Skeletal muscle tissue (tissue), 5 donors: ENCODE measurements around the gene IFNE. TPM values are rescaled to one million over a fixed set of nuclear protein-coding genes. Genes with fewer than 3 reads are reported as not detected.
A peak's percentile ranks its signal among the peaks of the same experiment; 100 is the strongest.

Experiments used
- H3K27ac ChIP-seq: one replicate; pipeline ENCODE4 v1.7.0; 2013; ENCODE audit warnings: mild to moderate bottlenecking, low read depth, low read length, inconsistent platforms
- H3K27me3 ChIP-seq, 3 donors: one replicate each; pipeline ENCODE4 v1.7.0; 2013; ENCODE audit warnings: low read length in 3 of 3; ENCODE audit not compliant: control insufficient read depth in 3 of 3, insufficient read depth in 3 of 3
- H3K36me3 ChIP-seq, 3 donors: one replicate each; pipeline ENCODE4 v1.7.0; 2013; ENCODE audit warnings: low read length in 3 of 3; ENCODE audit not compliant: control insufficient read depth in 3 of 3, insufficient read depth in 3 of 3
- H3K4me1 ChIP-seq, 3 donors: one replicate each; pipeline ENCODE4 v1.7.0; 2013; ENCODE audit warnings: low read length in 3 of 3, mild to moderate bottlenecking in 3 of 3; ENCODE audit not compliant: control insufficient read depth in 3 of 3, insufficient read depth in 3 of 3
- H3K4me3 ChIP-seq, 3 donors: one replicate each; pipeline ENCODE4 v1.7.0; 2013; ENCODE audit warnings: low read length in 3 of 3
- H3K9ac ChIP-seq, 3 donors: one replicate each; pipeline ENCODE4 v1.7.0; 2013; ENCODE audit warnings: low read length in 3 of 3, mild to moderate bottlenecking in 3 of 3, moderate library complexity in 2 of 3, low read depth in 1 of 3
- H3K9me3 ChIP-seq, 3 donors: one replicate each; pipeline ENCODE4 v1.7.0; 2013; ENCODE audit warnings: low read length in 3 of 3; ENCODE audit not compliant: control insufficient read depth in 3 of 3
- small RNA-seq: library from RNA; depleted of rRNA; stranded (forward); fragments of <200 nt; gene quantifications from one replicate; pipeline ENCODE3, GENCODE V24; 2014
- total RNA-seq: library from RNA; depleted of rRNA; stranded (reverse); fragments of >200 nt; gene quantifications from one replicate; pipeline ENCODE4 v1.2.3, GENCODE V29; 2014
- donor health status: Osteomylitis.

The IFNE gene
- total RNA-seq, 1 donor from 2014 or later, result not detected

- H3K9me3 ChIP-seq, result no peaks in the 10 kb centered on the region
- no peaks in the 10 kb centered on the region for H3K4me1 ChIP-seq
- H3K27me3 ChIP-seq, result no peaks in the 10 kb centered on the region
- no peaks in the 10 kb centered on the region for H3K36me3 ChIP-seq
- no peak overlapping the region for H3K9ac ChIP-seq
- no peak overlapping the region for H3K27ac ChIP-seq
- no peak overlapping the region for H3K4me3 ChIP-seq
Observed at GRCh38 chr9:21432672-21433425, 49.3 kb downstream of the IFNE start.

Small RNA genes lying within 50 kb of the gene (small RNA-seq; reads per million reads assigned to genes)
- gene MIR31, result 4.4 reads per million, percentile 89 among the genes with 10 or more reads in this experiment
- gene RF00157, result not detected

Other genes starting within 250 kb of the IFNE start
- not detected for gene IFNA14, start 242.3 kb downstream of the IFNE start, total RNA-seq
- gene IFNA5, start 177.0 kb downstream of the IFNE start, total RNA-seq, result not detected
- 24.5 TPM for gene KLHL9, start 146.9 kb downstream of the IFNE start, total RNA-seq
- gene IFNA6, start 131.4 kb downstream of the IFNE start, total RNA-seq, result not detected
- 0.52 TPM for gene IFNA13, start 114.3 kb downstream of the IFNE start, total RNA-seq
- not detected for gene IFNA2, start 96.9 kb downstream of the IFNE start, total RNA-seq
- not detected for gene IFNA8, start 73.2 kb downstream of the IFNE start, total RNA-seq
- gene IFNA1, start 41.9 kb downstream of the IFNE start, total RNA-seq, result not detected